Esophagus squamous epithelium (tissue), 4 donors: ENCODE results near the gene KLC4.

Experiments
- CTCF ChIP-seq, 6 experiments: fragments of 450-650 bp in 4 of 6; fragments of 200-600 bp in 2 of 6; sonication (generic) in 2 of 6; IDR thresholded peaks; one replicate each; pipeline ENCODE4 v1.5.1; 2016 to 2019; ENCODE audit warnings: antibody characterized with exemption in 6 of 6, mild to moderate bottlenecking in 4 of 6, moderate library complexity in 4 of 6
- POLR2A ChIP-seq, 4 donors: fragments of 450-650 bp; IDR thresholded peaks; one replicate each; pipeline ENCODE4 v1.6.1; 2017; ENCODE audit warnings: antibody characterized with exemption in 4 of 4, mild to moderate bottlenecking in 4 of 4, moderate library complexity in 3 of 4

DNA sequence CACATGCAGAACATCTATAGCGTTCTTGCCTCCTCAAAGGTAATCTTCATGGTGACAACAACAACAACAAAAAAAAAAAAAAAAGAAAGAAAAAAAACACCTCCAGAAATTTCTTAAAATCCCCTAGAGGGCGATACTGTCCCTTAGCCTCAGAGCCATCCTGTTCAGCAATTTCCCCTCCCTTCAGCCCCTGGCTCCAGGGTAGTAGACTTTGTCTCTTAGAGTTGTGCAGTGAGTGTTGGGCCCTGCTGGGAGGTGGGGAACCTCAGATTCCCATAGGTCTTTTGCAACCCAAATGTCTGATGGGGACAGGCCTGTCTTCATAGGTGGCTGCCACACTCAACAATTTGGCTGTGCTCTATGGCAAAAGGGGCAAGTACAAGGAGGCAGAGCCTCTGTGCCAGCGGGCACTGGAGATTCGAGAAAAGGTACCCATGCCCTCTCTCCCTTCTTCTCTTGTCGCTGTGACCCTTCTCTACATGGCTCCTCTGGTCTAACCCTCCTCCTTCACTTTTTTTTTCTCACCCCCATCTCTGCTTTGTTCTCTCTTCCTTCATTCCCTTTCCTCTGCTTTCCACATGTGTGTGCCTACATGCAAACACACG, 10.7 kb downstream of the KLC4 start:
- TF ChIP-seq POLR2A (IDR thresholded peaks at IDR 0.05) (no peak), CTCF (IDR thresholded peaks at IDR 0.05) (peak in 4 of 6 experiments; percentile 43 to 54 (median 48))
